AG04450 (cell line): ENCODE results near the gene KRT9. TPM values are rescaled to one million over a fixed set of nuclear protein-coding genes. Genes with fewer than 3 reads are reported as not detected.
"Not testable (repeated sequence)": the region's sequence is repeated elsewhere in the genome, so short reads cannot be mapped to it uniquely, and the experiment has no call there.

Source experiments
- CTCF ChIA-PET: fragments of 300-600, 350-600 bp; formaldehyde crosslinking; extraction: SDS; loops from one replicate; lab custom pipeline; 2022; ENCODE audit warnings: antibody characterized with exemption, inconsistent platforms; lab: Charles Lee
- POLR2A ChIA-PET: fragments of 350-600 bp; formaldehyde crosslinking; extraction: SDS; loops from one replicate; lab custom pipeline; 2021; ENCODE audit warnings: antibody characterized with exemption, inconsistent platforms; lab: Yijun Ruan, JAX
- DNase-seq: peaks from one replicate; pipeline ENCODE4 v3.0.0-alpha.2; 2011; ENCODE audit warnings: low read depth, low spot score
- H3K27ac ChIP-seq: one replicate; pipeline ENCODE4 v1.5.1; 2012; ENCODE audit warnings: low read depth, low read length, control low read depth
- H3K27me3 ChIP-seq: one replicate; pipeline ENCODE4 v1.6.0; 2012; ENCODE audit warnings: low read length; ENCODE audit not compliant: control insufficient read depth, insufficient read depth
- H3K4me3 ChIP-seq: 2 replicates; pipeline ENCODE4 v1.5.1; 2011; ENCODE audit warnings: mild to moderate bottlenecking, low read depth, low read length, control low read depth
- H3K9me3 ChIP-seq: 2 replicates; pipeline ENCODE4 v1.5.1; 2012; ENCODE audit warnings: low read length; ENCODE audit not compliant: control insufficient read depth, insufficient read depth
- polyA minus RNA-seq: library from RNA; depleted of rRNA, polyadenylated mRNA; stranded (reverse); fragments of >200 nt; gene quantifications from 2 replicates; pipeline ENCODE4 v1.2.3, GENCODE V29; 2011; rRNA and poly(A)+ RNA removed
- polyA plus RNA-seq: library from polyadenylated mRNA; depleted of rRNA; stranded (reverse); fragments of >200 nt; gene quantifications from 2 replicates; pipeline ENCODE4 v1.2.3, GENCODE V29; 2011; rRNA removed
- TF ChIP-seq, protein P1 (sequence below): IDR thresholded peaks from 2 replicates; pipeline ENCODE4 v1.5.1; 2011; ENCODE audit warnings: low read depth, low read length, control low read depth, inconsistent platforms

KRT9 gene, protein sequence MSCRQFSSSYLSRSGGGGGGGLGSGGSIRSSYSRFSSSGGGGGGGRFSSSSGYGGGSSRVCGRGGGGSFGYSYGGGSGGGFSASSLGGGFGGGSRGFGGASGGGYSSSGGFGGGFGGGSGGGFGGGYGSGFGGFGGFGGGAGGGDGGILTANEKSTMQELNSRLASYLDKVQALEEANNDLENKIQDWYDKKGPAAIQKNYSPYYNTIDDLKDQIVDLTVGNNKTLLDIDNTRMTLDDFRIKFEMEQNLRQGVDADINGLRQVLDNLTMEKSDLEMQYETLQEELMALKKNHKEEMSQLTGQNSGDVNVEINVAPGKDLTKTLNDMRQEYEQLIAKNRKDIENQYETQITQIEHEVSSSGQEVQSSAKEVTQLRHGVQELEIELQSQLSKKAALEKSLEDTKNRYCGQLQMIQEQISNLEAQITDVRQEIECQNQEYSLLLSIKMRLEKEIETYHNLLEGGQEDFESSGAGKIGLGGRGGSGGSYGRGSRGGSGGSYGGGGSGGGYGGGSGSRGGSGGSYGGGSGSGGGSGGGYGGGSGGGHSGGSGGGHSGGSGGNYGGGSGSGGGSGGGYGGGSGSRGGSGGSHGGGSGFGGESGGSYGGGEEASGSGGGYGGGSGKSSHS
- polyA plus RNA-seq, result not detected in 2 replicates
- not detected in 2 replicates for polyA minus RNA-seq

DNA sequence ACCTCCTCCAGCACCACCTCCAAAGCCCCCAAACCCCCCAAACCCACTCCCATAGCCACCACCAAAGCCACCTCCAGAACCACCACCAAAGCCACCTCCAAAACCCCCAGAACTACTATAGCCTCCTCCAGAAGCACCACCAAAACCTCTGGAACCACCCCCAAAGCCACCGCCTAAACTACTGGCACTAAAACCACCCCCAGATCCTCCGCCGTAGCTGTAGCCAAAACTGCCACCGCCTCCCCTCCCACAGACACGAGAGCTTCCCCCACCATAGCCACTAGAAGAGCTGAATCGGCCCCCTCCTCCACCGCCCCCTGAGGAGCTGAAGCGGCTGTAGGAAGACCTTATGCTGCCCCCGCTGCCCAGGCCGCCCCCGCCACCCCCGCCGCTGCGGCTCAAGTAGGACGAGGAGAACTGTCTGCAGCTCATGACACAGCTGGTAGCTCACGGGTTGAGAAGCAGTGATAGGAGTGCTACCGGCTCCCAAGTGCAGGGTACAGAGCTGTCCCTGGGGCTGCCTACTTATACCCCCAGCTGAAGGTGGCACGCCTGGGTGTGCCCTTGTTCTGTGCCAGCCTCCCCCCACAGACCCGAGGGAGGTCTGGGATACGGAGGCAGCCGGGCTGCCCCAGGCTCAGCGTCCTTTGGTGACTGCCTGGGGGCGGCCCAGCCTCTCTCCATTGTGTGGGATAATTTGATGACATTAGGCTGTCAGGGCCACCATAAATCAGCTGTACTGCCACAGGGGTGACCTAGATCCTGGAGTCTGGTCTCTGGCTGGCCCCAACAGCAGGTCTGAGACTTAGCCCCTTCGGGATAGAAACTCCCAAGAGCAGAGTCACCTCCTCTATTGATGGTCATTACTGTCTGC lies at the start of gene KRT9:
Gene KRT9 (minus strand): TSS at position 499 of the 874 bp plus-strand sequence. CDS start 67 bp downstream, at position 432.
- ChIA-PET POLR2A (no interaction called here), CTCF (interaction anchor here (1.1 kb wide), 1 partner anchor 91 kb away, joined by 3 read pairs; no protein-coding TSS in a partner anchor)
- H3K27me3 ChIP-seq, result peaks cover 44% of the 10 kb centered on the region
- H3K27ac ChIP-seq, result no peak within 1 kb of the TSS
- DNase-seq, result no peak
- H3K4me3 ChIP-seq, result no peak within 1 kb of the TSS
- TF ChIP-seq, protein P1, sequence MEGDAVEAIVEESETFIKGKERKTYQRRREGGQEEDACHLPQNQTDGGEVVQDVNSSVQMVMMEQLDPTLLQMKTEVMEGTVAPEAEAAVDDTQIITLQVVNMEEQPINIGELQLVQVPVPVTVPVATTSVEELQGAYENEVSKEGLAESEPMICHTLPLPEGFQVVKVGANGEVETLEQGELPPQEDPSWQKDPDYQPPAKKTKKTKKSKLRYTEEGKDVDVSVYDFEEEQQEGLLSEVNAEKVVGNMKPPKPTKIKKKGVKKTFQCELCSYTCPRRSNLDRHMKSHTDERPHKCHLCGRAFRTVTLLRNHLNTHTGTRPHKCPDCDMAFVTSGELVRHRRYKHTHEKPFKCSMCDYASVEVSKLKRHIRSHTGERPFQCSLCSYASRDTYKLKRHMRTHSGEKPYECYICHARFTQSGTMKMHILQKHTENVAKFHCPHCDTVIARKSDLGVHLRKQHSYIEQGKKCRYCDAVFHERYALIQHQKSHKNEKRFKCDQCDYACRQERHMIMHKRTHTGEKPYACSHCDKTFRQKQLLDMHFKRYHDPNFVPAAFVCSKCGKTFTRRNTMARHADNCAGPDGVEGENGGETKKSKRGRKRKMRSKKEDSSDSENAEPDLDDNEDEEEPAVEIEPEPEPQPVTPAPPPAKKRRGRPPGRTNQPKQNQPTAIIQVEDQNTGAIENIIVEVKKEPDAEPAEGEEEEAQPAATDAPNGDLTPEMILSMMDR, result no peak
- H3K9me3 ChIP-seq, result no peaks in the 10 kb centered on the region

DNA sequence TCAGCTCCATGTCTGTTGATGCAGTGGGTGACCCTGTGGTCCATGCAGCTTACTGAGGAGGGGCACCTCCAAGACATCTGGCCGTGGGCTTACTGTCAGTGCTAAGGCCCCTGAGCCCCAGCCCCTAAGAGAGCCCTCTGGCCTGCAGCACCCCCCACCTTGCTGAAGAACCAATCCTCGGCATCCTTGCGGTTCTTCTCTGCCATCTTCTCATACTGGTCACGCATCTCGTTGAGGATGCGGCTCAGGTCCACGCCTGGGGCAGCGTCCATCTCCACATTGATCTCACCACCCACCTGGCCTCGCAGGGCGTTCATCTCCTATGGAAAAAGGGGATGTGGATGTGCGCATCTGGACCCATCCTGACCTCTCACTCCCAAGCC lies 49.6 kb upstream of the KRT9 start:
- DNase-seq, H3K27ac ChIP-seq, H3K9me3 ChIP-seq, H3K4me3 ChIP-seq, POLR2A ChIA-PET: not testable (repeated sequence)
- CTCF ChIA-PET, result interaction anchor here (1.4 to 1.6 kb wide), 2 partner anchors 27 to 72 kb away, joined by 5 to 9 read pairs; no protein-coding TSS in a partner anchor
- peaks cover 12% of the 10 kb centered on the region for H3K27me3 ChIP-seq

DNA sequence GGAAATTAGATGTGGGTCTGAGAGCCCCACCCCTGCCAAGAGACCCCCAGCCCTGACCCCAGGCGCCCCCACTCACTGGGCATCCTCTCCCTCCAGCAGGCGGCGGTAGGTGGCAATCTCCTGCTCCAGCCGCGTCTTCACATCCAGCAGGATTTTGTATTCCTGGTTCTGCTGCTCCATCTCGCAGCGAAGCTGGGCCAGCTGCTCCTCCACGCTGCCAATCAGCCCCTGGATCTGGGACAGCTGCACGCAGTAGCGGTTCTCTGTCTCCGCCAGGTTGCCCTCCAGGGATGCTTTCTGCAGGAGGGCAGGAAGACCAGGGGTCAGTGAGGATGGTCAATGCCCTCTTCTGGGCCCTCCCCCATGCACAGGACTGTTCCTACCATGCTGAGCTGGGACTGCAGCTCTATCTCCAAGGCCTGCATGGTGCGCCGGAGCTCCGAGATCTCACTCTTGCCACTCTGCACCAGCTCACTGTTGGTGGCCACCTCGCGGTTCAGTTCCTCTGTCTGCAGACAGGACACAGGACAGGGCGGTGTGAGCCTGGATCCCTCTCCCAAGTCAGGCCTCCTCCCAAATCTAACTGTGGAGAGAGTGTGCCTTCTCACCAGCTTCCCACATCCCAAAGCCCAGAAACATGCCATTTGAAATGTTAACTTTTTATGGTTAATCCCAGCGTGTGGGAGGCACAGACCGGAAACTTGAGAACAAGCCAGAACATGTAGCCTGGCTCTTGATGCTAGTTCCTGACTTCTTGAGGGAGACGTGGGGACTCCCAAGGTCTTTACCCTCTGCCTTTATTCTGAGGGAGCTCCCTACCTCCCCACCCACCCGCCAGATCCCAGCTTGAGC lies 49.0 kb upstream of the KRT9 start:
- DNase-seq, result no peak
- Histone ChIP-seq H3K9me3 (no peaks in the 10 kb centered on the region), H3K27ac (no peak overlapping the region), H3K27me3 (peaks cover 12% of the 10 kb centered on the region), H3K4me3 (no peak overlapping the region)
- TF ChIP-seq, protein P1, result no peak
- ChIA-PET CTCF (interaction anchor here (0.8 to 1.6 kb wide), 3 partner anchors 28 to 72 kb away, joined by 3 to 9 read pairs (median 5); no protein-coding TSS in a partner anchor), POLR2A (no interaction called here)

DNA sequence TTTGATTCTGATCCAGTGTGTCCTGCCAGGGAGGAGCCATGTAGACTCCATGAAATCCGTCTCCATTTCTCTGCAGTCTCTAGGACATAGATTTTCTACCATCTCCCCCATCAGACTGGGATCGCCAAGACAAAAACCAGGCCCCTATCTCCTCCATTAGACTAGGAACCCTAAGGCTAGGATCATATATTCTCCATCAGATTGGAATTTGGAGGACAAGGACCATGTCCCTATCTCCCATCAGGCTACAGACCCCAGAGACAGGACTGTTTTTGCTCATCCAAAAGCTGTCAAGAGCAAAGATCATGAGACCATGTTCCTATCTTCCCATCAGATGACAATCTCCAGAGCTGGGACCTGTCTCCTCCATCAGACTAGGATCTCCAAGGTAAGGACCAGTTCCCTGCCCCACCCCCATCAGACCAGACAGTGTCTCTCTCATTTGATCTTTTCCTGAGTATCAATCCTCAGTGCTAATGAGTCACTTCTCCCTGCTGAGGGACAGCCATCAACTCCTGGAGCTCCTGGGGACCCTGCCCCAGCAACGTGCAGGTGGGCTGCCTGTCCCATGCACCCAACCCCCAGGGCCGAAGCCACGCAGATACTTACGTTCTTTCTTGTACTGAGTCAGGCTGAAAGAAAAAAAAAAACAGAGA lies 48.2 kb upstream of the KRT9 start:
- CTCF ChIA-PET, result interaction anchor here (0.8 to 1.6 kb wide), 2 partner anchors 29 to 71 kb away, joined by 3 to 9 read pairs; no protein-coding TSS in a partner anchor
- H3K9me3 ChIP-seq, H3K4me3 ChIP-seq, DNase-seq, POLR2A ChIA-PET, H3K27ac ChIP-seq: not testable (repeated sequence)
- H3K27me3 ChIP-seq, result peaks cover 12% of the 10 kb centered on the region
